CD4-positive, alpha-beta T cell treated with Interferon alpha-2 for 1 hour (primary cell): ENCODE data around the gene ONECUT2.
"Not testable (repeated sequence)": the region's sequence is repeated elsewhere in the genome, so short reads cannot be mapped to it uniquely, and the experiment has no call there.

Experiments
- DNase-seq, 2 donors: peaks; one replicate each; pipeline ENCODE4 v3.0.0-alpha.2; 2020 to 2022

Gene ONECUT2

DNA sequence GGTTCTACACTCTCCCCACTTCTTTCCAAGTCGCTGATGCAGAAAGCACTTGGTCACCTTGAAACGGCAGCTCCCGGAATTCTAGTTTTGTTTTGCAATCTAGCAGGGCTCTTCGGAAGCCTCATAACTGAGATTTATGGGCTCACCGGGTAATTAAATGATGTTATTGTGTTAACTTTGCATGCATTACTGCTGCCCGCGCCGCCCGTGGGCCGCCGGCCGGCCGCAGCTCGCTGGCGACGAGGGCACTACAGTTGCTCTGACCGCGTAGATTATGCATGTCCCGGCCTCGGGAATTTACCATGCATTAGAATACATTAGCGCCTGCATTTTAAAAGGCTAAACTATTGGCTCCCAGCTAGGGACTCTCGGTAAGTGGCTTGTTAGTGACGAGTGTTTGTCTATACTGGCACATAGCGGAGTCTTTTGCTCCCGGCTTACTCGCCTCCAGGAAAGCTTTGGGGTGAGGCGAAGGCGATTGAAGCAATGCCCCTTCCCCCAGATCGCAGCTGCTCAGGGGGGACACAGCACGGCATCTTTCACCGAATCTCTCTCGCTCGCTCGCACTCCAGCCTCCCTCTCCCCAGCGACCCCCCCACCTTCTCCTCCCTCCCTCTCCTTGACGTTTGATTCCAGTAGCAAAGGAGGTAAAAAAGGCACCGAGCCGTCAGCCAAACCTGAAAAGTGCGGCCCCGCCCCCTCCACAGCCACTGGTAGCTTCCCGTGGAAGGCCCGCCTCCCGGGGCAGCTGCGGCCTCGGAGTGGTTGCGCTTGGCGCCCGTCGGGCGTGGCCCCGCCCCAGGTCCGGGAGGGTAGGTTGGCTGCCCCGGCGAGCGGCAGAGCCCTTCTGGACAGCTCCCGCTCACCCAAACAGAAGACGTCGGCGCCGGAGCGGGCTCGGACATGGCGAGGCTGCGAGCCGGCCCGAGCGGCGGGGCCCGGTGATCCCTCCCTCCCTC lies at the start of gene ONECUT2:
TSS of gene ONECUT2 (plus strand) at position 839 of the 959 bp plus-strand sequence. CDS start 343 bp downstream, outside the sequence.
- DNase-seq = peak; percentile 59 to 63

GRCh38 chr18:57389271-57389670 lies 45.9 kb upstream of the ONECUT2 start:
- DNase-seq = no peak

DNA sequence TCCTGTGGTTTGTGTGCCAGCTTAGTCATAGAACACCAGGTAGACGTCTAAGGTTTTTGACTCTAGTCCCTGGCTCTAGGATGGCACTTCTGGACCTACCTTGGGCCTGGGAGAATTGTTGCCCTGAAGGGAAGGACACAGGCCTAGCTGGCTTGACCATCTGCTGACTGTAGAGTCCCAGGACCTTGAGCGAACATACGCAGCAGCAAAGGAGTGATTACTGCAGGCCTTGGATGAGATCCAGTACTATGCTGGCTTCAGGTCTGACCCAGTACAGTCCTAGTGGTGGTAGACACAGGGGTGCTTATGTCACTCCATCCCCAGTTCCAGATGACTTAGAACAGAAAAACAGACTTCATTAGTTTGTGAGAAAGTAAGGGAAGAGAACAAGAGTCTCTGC lies 45.1 kb upstream of the ONECUT2 start:
- no peak for DNase-seq

- not testable (repeated sequence) for DNase-seq
Measured at GRCh38 chr18:57394749-57395148, 40.4 kb upstream of the ONECUT2 start.

DNA sequence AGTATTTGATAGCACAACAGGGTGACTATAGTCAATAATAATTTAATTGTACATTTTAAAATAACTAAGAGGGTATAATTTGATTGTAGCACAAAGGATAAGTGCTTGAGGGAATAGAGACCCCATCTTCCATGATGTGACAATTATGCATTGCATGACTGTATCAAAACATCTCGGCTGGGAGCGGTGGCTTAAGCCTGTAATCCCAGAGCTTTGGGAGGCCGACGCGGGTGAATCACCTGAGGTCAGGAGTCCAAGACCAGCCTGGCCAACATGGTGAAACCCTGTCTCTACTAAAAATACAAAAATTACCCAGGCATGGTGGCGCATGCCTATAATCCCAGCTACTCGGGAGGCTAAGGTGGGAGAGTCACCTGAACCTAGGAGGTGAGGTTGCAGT lies 38.3 kb upstream of the ONECUT2 start:
- DNase-seq = not testable (repeated sequence)

GRCh38 chr18:57397440-57398132 lies 37.6 kb upstream of the ONECUT2 start:
- no peak for DNase-seq

DNA sequence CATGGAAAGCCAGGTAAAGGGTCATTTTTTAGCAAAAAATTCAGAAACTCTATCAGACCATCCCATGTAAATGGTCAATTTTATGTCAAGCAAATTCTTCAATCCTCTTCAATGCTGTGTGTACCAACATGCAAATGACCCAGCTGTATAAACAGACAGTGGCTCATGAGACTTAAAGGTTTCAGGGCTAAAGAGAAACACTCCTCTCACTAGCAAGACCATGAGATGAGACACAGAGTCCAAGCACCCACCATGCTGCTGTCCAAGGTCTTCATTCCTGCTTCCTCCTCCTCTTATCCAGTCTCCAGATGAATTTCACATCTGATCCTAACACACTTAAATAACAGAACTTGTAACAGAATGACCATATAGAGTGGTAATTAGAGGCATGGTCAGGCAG lies 30.8 kb upstream of the ONECUT2 start:
- DNase-seq = no peak

DNA sequence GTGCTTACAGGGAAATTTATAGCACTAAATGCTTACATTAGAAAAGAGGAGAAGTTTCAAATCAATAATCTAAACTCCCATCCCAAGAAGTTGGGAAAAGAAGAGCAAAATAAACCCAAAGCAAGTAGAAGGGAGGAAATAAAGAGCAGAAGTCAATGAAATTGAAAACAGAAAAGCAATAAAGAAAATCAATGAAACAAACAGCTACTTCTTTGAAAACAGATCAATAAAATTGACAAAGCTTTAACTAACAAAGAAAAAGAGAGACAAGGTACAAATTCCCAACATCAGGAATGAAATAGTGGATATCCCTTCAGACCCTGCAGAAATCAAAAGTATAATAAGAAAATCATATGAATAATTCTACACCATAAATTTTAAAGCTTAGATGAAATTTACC lies 25.5 kb upstream of the ONECUT2 start:
- no peak for DNase-seq

DNA sequence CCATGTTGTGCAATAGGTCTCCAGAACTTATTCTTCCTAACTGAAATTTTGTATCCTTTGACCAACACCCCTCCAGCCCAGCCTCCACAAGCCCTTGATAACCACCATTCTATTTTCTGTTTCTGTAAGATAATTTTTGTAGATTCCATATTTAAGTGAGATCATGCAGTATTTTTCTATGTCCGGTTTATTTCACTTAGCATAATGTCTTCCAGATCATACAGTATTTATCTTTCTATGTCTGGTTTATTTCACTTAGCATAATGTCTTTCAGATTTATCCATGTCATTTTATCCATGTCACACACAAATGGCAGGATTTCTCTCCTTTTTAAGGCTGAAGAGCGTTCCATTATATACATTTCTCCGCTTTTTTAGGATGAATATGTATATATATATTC lies 24.4 kb upstream of the ONECUT2 start:
- DNase-seq = no peak

- no peak for DNase-seq
Measured at GRCh38 chr18:57416542-57416941, 18.6 kb upstream of the ONECUT2 start.

- DNase-seq = no peak
Measured at GRCh38 chr18:57422313-57422872, 12.8 kb upstream of the ONECUT2 start.

DNA sequence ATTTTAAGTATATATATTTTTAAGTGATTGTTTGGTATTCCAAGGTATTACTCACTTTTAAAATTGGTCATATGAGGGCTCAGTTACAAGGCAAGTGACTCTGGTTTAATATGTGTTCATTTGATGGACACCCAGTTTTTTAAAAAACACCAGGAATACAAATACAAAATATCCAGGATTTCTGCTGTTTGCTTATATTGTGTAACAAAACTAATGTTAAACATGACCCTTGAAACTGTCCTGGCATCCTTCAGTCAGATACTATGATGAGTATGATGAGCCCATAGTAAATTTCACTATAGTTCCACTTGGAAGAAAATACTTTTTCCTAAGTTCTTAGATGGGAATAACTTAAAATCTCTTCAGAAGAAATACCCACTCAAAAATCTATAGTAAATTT lies 11.4 kb upstream of the ONECUT2 start:
- DNase-seq = no peak

GRCh38 chr18:57425096-57425495 lies 10.1 kb upstream of the ONECUT2 start:
- DNase-seq = no peak

DNA sequence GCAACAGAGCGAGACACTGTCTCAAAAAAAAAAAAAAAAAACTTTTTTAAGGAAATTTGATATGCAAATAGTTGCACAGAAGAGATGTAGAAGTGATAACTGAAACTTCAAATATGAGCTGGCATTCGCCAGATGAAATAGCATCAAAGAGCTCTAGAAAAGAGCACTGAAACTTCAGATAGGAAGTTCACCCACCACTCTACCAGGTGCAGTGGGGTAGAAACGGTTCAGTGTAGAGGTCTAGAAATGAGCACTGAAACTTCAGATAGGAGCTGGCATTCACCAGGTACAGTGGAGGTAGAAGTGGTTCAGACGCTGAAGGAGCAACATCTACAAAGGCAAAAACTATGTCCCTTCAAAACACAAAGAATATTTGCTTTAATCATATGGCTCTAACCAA lies 9.0 kb upstream of the ONECUT2 start:
- DNase-seq = no peak

DNA sequence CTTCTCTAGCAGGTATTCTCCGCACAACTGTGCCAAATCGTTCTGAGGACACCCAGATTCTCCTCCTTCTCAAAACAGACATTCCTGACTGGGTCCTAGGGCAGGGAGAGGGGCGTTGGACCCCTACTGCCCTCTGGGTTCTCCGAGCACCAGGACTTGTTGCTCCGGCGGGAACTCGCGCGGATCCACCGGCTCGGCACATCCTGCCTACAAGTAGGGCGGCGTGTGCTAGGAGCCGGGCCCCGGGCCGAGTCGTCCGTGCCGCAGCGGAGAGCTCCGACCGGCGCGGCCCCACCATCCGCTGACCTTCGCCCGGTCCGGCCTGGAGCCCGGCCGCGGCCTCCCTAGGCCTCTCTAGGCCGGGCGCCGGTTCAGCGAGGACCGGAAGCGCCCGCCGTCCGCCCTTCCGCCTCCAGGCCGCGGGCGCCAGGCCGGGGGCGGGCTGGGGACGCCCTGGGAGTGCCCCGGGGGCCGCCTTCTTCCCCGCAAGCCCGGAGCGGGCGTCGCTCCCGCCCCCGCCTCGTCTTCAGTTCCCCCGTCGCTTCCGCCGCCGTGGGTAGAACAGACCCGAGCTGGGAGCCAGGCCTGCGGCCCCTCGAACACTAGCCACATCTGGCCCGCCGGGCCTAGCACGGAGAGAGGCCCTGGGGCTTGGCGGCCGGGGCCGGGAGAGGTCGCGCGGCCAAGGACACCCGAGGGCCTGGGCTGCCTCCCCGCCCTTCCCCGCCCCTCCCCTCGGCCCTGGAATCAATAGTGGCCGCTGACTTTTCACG lies 7.6 kb upstream of the ONECUT2 start:
- no peak for DNase-seq

- DNase-seq = no peak
Measured at GRCh38 chr18:57428221-57429150, 6.7 kb upstream of the ONECUT2 start.

GRCh38 chr18:57429167-57430078 lies 5.8 kb upstream of the ONECUT2 start:
- no peak for DNase-seq

DNA sequence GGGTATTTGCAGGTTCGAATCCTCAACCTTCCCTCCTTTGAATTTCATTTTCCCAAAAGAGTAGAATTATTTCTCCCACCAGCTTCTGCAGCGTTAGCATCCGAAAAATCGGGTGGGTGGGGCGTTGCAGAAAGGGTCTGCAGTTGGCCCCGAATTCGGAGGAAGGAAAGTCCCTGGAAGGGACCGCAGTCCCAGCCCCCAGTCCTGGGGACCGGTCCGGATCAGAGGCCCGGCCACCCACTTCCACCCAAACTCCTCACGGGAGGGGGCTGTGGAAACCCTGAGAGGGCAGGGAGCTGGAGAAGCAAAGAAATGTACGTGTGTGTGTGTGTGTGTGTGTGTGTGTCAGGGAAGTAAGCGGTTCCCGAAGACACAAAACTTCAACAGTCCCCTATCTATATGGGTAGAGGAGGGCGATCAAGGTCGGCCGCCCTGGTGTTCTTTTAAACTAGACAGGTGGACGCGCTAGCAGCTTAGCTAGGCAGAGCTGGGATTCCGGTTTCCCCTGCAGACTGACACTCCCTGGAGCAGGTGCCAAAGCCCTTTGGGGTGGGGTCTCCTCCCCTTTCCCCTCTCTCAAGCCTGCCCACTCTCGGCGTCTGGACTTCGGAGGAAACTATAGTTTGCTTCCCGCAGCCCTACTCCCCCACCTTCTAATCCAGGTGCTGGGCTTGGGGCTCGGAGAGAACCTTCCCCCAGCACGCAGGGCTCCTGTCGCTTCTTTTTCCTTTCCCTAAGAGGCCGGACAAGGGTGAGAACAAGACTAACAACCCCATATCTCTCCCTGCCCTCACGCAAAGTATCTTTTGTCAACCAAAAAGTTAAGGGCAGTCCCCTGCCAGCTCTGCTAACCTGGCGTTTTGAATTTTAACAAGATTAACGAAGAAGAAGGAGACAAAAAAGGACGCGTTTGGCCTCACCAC lies 4.8 kb upstream of the ONECUT2 start:
- no peak for DNase-seq

GRCh38 chr18:57431002-57431382 lies 4.2 kb upstream of the ONECUT2 start:
- no peak for DNase-seq
